Loucy (cell line): ENCODE measurements around the gene PAX5.

Source experiments
- CTCF ChIP-seq: fragments of 200-600 bp; sonication (generic); conservative IDR thresholded peaks from 2 replicates; pipeline ENCODE4 v1.5.1; 2014; ENCODE audit warnings: mild to moderate bottlenecking, antibody characterized with exemption, low read length
- EZH2phosphoT487 ChIP-seq: fragments of 200-600 bp; IDR thresholded peaks from 2 replicates; pipeline ENCODE4 v1.6.1; 2018; ENCODE audit warnings: antibody characterized with exemption, mild to moderate bottlenecking, moderate library complexity, borderline replicate concordance

- TF ChIP-seq EZH2phosphoT487 (no peak), CTCF (no peak)
Observed at GRCh38 chr9:36808251-36808650, 225.8 kb downstream of the PAX5 start.
